ENCODE measurements around the gene SPTSSA. TPM values are rescaled to one million over a fixed set of nuclear protein-coding genes. Genes with fewer than 3 reads are reported as not detected.
"Not testable (repeated sequence)": the region's sequence is repeated elsewhere in the genome, so short reads cannot be mapped to it uniquely, and the experiment has no call there.

The SPTSSA gene
- total RNA-seq, 8 experiments from 2014 or later = 9.5 to 26.1 (median 18.0) TPM

DNA sequence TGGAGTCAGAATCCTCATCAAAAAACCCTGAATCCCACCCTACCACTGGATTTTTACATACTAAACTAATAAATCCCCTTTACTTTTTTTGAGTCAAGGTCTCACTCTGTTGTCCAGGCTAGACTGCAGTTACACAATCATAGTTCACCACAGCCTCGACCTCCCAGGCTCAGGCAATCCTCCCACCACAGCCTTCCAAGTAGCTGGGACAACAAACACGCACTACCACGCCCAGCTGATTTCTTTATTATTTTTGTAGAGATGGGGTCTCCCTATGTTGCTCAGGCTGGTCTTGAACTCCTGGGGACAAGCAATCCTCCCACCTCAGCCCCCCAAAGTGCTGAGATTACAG lies 24.3 kb downstream of the SPTSSA start:
- no peak overlapping the region for H3K4me3 ChIP-seq
- no peak overlapping the region for H3K27ac ChIP-seq
- WGBS, 10 experiments = 95 to 100% (median 100%) methylated on average over 2 to 3 of the region's 3 CpGs; no CpG with 5 or more reads in 6 of the 10 experiments
- no peak for ATAC-seq (replicated peaks in 6 of 8)
- in situ Hi-C loops (cut with MboI; ENCODE audit: low pct_unique_long_range_greater_than_20kb in 2 of 9, low sequenced_read_pairs in 9 of 9, unreplicated experiment in 9 of 9) = no loop called here
- no peaks in the 10 kb centered on the region for H3K4me1 ChIP-seq (replicated peaks in 1 of 2)

DNA sequence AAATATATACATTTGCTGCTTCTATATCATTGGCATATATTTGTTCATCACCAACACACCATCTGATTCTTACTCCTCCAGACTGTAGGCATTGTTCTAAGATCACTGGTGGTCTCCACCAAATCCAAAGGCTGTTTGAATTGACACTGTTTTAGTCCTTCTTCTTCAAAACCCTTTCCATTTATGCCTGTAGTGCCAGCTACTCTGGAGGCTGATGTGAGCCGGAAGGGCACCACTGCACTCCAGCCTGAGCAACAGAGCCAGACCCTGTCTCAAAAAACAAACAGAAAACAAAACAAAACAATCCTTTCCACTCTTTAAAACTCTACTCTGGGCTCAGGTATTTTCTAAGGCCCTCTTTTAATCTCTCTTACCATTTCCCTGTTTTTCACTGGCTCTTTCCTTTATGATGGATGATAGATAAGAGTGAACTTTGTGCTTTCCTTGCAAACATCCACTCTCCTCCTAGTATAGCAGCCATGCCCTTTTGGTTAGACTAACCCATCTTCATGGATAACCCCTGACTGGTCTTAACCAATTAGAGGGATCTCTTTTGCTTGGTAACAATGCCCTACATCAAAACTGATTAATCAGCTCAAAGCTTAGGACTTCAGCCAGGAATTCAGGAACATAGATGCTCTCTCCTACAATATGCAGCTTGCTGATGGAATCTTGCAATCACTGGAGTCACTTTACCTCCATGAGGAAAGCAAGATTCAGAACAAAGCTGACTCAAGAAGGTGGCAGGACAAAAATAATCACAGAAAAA lies 24.9 kb downstream of the SPTSSA start:
- 83 to 100% (median 100%) methylated on average over 1 of the region's 1 CpG; no CpG with 5 or more reads in 3 of the 10 experiments for WGBS, 10 experiments
- in situ Hi-C loops (cut with MboI; ENCODE audit: low pct_unique_long_range_greater_than_20kb in 2 of 9, low sequenced_read_pairs in 9 of 9, unreplicated experiment in 9 of 9) = no loop called here
- Histone ChIP-seq H3K4me1 (replicated peaks in 1 of 2) (no peaks in the 10 kb centered on the region), H3K27ac (no peak overlapping the region), H3K4me3 (no peak overlapping the region)
- ATAC-seq (replicated peaks in 6 of 8) = no peak

DNA sequence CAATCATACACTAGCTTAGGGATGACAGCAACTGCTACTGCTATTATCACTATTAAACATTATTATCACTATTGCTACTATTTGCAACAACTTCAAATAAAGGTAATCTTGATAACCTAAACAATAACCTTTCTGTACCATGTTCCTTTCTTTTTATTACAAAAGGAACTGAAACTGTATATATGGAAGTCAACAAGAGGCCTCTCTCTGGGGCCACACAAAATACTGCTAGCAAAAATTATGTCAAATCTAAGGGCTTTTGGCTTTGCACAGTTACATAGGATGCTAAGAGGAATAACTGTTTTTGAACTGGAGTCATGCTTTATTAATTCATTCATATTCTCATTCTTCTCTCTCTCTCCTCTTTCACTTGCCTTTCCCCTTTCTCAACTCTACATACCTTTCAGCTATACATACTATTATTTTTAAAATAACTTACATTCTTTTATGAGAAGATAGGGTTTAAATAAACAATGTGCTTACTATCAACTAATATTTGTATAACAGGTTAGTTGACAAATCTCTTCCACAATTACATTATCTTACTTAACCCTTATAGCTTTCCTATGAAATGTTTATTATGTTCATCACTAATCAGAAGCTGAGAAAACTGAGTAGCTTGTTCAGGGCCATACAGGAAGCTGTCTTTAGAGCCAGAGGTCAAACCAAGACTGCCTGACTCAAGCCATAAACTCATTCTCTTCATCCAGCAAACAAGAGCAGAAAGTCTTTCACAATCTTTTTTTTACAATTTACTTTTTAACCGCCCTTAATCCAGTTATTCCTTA lies 25.7 kb downstream of the SPTSSA start:
- ATAC-seq (replicated peaks in 6 of 8) = no peak
- in situ Hi-C loops (cut with MboI; ENCODE audit: low pct_unique_long_range_greater_than_20kb in 2 of 9, low sequenced_read_pairs in 9 of 9, unreplicated experiment in 9 of 9) = no loop called here

DNA sequence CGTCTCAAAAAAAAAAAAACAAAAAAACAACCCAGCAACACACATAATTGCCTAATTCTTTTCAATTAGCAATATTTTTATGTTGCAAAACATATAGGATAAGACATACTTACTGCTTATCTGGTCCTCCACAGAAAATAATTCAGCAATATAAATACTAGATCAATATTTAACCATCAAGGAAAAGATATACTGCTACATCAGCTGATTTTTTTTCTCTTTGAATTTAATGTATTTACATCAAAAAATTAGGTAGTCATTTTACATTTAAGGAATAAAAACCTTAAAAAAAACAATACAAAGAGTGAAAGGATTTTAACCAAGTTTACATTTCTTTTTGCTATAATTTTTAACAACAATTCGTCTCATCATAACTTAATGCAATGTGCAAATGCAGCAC lies 28.1 kb downstream of the SPTSSA start:
- H3K27ac ChIP-seq = no peak overlapping the region
- no peak for ATAC-seq (replicated peaks in 6 of 8)
- H3K4me1 ChIP-seq (replicated peaks in 1 of 2) = no peaks in the 10 kb centered on the region
- no peak overlapping the region for H3K4me3 ChIP-seq
- in situ Hi-C loops (cut with MboI; ENCODE audit: low pct_unique_long_range_greater_than_20kb in 2 of 9, low sequenced_read_pairs in 9 of 9, unreplicated experiment in 9 of 9) = no loop called here
- 60 to 100% (median 94%) methylated on average over 1 to 2 of the region's 2 CpGs; no CpG with 5 or more reads in 1 of the 10 experiments for WGBS, 10 experiments

More for the DNA sequence above, 25.7 kb downstream of the SPTSSA start:
- H3K4me1 ChIP-seq (replicated peaks in 1 of 2) = no peaks in the 10 kb centered on the region
- WGBS, 10 experiments = 43 to 100% (median 100%) methylated on average over 1 of the region's 1 CpG
- no peak overlapping the region for H3K4me3 ChIP-seq
- no peak overlapping the region for H3K27ac ChIP-seq

DNA sequence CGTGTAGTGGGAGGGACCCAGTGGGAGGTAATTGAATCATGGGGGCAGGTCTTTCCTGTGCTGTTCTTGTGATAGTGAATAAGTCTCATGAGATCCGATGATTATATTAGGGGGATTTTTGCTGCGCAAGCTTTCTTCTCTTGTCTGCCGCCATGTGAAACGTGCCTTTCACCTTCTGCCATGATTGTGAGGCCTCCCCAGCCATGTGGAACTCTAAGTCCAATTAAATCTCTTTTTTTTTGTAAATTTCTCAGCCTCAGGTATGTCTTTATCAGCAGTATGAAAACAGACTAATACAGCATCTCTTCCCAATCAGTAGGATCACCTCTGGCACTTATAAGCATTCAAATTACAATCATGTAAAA lies 34.0 kb downstream of the SPTSSA start:
- H3K4me1 ChIP-seq (replicated peaks in 1 of 2); in situ Hi-C loops (cut with MboI; ENCODE audit: low pct_unique_long_range_greater_than_20kb in 2 of 9, low sequenced_read_pairs in 9 of 9, unreplicated experiment in 9 of 9); H3K4me3 ChIP-seq; ATAC-seq (replicated peaks in 6 of 8); H3K27ac ChIP-seq: not testable (repeated sequence)
- 80 to 100% (median 93%) methylated on average over 1 to 4 of the region's 5 CpGs; no CpG with 5 or more reads in 3 of the 10 experiments for WGBS, 10 experiments

DNA sequence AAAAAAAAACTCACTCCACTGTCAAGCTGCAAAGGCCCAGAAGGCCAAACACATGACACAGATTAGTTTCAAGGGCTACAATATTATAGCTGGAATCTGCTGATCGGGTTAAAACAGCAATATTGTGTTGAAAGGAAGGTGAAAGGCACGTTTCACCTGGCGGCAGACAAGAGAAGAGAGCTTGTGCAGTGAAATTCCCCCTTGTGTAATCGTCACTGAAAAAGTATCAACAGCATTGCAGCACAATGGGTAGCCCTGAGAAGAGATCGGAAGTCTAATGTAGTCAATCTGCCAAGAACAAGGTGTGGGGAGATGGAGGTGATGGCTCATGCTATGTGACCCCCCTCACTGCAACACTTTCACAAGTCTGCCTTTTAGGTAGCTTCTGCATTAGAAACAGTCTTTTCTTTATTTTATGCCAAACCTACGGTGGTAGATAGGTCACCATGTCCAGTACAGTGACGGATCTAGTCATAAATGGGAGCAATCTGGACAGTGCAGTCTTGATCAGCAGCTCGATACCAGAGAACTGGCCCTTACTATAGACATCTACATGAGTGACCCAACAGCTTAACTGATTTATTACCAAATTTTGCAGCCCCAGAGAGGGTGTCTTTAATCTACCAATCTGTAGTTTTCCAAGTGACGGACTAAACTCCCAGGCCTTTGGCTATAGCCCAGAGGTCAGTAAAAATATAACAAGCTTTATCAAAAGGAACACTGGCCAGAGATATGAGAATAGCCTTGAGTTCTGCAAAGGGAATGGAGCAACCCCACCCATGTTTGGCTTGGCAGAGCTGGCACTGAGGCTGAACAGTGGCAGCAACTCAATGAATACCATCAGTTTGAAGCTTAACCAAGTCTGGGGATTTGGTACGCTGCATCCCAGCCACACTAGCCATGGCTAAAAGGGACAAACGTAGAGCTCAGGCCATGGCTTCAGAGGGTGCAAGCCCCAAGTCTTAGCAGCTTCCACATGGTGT lies 35.4 kb downstream of the SPTSSA start:
- in situ Hi-C loops (cut with MboI; ENCODE audit: low pct_unique_long_range_greater_than_20kb in 2 of 9, low sequenced_read_pairs in 9 of 9, unreplicated experiment in 9 of 9) = no loop called here
- Histone ChIP-seq H3K4me3 (no peak overlapping the region), H3K27ac (no peak overlapping the region), H3K4me1 (replicated peaks in 1 of 2) (no peaks in the 10 kb centered on the region)
- no peak for ATAC-seq (replicated peaks in 6 of 8)
- WGBS, 10 experiments = 47 to 100% (median 80%) methylated on average over 1 to 10 of the region's 11 CpGs; no CpG with 5 or more reads in 1 of the 10 experiments

DNA sequence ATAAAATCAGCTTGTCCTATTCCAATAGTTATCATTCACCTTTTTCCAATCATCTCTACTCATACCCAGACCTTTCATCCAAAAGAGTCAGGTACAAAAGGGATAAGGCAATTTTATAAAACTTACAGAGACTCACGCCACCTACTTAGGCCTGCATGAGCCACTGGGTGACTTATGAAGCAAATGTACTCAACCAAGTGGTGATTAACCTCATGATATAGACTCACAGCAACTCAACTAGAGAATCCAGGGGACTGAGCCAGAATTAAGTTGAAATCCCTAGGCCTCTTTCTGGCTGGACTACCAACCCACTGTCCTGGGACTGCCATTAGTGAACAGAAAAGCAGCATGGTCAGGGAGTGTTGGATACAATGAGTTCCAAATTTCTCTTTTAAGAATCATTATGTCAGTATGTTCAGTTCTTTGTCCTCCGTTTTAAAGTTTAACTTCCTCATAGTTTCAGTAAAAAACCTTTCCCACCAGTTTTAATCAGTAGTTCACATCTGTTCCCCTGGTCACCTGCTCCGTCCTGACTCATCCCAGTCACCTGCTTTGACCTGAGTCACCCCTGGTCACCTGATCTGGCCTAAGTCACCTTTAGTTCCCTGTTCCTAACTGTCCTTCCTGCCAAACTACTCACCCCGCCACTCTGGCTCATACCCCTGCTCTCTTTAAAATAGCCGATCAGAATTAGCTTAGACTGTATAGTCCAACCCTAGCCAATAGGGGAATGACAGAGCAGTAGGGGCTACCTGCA lies 36.8 kb downstream of the SPTSSA start:
- ATAC-seq (replicated peaks in 6 of 8) = no peak

DNA sequence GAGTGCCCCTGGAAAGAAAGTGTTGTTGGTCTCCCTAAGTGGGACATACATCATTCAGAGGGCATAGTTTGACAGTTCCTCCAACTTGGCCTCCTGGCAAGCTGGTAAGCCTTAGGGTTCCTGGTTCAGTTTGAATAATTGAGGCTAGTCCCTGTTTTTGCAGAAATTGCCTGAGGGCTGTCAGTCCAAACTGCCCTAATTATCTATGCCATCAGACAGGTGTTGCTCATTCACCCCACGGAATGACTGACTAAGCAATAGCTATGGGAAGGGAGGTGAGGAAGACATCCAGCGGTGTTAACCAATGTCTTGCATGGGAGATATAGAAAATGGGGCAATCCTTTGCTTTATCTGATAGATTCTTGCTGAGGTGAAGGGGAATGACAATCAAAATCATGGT lies 37.6 kb downstream of the SPTSSA start:
- H3K27ac ChIP-seq = no peak overlapping the region
- H3K4me3 ChIP-seq = no peak overlapping the region
- WGBS, 10 experiments = 57 to 100% (median 78%) methylated on average over 1 to 2 of the region's 2 CpGs; no CpG with 5 or more reads in 4 of the 10 experiments
- in situ Hi-C loops (cut with MboI; ENCODE audit: low pct_unique_long_range_greater_than_20kb in 2 of 9, low sequenced_read_pairs in 9 of 9, unreplicated experiment in 9 of 9) = no loop called here
- no peaks in the 10 kb centered on the region for H3K4me1 ChIP-seq (replicated peaks in 1 of 2)
- ATAC-seq (replicated peaks in 6 of 8) = no peak

More for the DNA sequence above, 36.8 kb downstream of the SPTSSA start:
- Histone ChIP-seq H3K27ac (no peak overlapping the region), H3K4me1 (replicated peaks in 1 of 2) (no peaks in the 10 kb centered on the region), H3K4me3 (no peak overlapping the region)
- in situ Hi-C loops (cut with MboI; ENCODE audit: low pct_unique_long_range_greater_than_20kb in 2 of 9, low sequenced_read_pairs in 9 of 9, unreplicated experiment in 9 of 9) = no loop called here
- 66 to 100% (median 84%) methylated on average over 1 to 5 of the region's 5 CpGs; no CpG with 5 or more reads in 1 of the 10 experiments for WGBS, 10 experiments

DNA sequence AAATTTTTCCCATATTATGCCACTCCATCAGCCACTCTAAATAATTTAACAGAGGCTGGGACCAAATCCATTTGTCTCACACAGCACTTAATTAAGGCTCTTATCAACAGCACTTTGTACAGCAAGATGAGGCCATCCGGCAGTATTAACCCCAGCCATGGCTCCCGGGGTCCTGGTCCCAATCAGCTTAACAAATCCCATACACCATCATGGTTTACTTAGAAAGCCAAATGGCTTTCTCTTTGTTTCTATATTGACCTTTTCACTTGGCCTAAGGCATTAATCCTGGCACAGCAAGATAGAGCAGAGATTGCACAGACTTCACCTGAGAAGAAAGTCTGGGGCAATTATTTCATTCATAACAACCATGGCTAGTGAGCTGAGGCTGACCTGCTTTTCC lies 38.6 kb downstream of the SPTSSA start:
- no peak for ATAC-seq (replicated peaks in 6 of 8)
- H3K4me1 ChIP-seq (replicated peaks in 1 of 2) = no peaks in the 10 kb centered on the region
- no peak overlapping the region for H3K4me3 ChIP-seq
- H3K27ac ChIP-seq = no peak overlapping the region
- 20 to 100% (median 78%) methylated on average over 1 to 2 of the region's 2 CpGs; no CpG with 5 or more reads in 4 of the 10 experiments for WGBS, 10 experiments
- in situ Hi-C loops (cut with MboI; ENCODE audit: low pct_unique_long_range_greater_than_20kb in 2 of 9, low sequenced_read_pairs in 9 of 9, unreplicated experiment in 9 of 9) = no loop called here

DNA sequence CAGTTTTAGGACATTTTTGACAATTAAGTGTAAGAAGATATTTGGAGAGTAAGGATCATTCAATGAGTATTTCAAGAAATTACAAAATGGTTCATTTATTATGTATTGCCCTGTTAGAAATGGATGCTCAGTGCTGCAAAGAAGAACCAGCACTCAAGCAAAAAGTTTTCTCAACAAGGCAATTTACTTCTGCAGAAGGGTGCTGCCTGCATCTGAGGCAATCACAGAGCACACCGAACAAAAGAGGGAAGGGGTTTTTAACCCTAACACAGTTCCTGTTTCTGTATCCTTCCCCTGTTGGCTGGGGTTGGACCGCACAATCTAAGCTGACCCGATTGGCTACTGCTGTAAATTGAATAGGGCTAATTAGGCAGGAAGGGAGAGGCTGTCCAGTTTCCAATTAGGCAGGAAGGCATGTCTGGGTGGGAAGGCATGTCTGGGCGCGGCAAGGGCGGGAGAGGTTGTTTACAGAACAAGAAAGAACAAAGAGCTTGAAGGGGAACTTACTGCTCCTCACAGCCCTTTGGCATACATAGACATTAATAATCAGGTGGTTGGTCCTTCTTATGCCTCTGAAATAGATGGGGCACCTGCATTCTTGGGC lies 41.4 kb downstream of the SPTSSA start:
- Histone ChIP-seq H3K27ac (no peak overlapping the region), H3K4me1 (replicated peaks in 1 of 2) (no peaks in the 10 kb centered on the region), H3K4me3 (no peak overlapping the region)
- ATAC-seq (replicated peaks in 6 of 8) = no peak
- in situ Hi-C loops (cut with MboI; ENCODE audit: low pct_unique_long_range_greater_than_20kb in 2 of 9, low sequenced_read_pairs in 9 of 9, unreplicated experiment in 9 of 9) = no loop called here
- WGBS, 10 experiments = 21 to 100% (median 94%) methylated on average over 1 to 6 of the region's 6 CpGs; no CpG with 5 or more reads in 3 of the 10 experiments

DNA sequence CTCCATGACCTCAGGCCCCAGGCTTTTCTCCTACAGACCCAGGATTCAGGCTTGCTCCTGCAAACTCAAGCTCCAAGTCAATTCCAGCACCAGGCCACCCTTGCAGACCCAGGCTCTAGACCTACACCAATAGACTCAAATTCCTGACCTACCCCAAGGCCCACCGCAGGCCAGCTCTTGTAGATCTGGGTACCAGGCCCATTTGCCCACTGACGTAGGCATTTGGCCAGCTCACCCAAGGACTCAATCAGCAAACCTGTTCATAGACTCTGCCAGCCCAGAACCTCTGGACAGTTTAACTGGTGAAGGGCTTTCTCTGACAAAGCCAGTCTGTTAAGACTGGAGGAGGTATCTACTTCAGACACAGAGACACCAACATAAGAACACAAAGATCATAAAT lies 52.3 kb downstream of the SPTSSA start:
- H3K4me1 ChIP-seq (replicated peaks in 1 of 2) = no peaks in the 10 kb centered on the region
- H3K4me3 ChIP-seq = no peak overlapping the region
- in situ Hi-C loops (cut with MboI; ENCODE audit: low pct_unique_long_range_greater_than_20kb in 2 of 9, low sequenced_read_pairs in 9 of 9, unreplicated experiment in 9 of 9) = no loop called here
- H3K27ac ChIP-seq = no peak overlapping the region
- ATAC-seq (replicated peaks in 6 of 8) = no peak
- WGBS, 10 experiments = 0 to 92% (median 33%) methylated on average over 1 to 2 of the region's 2 CpGs; no CpG with 5 or more reads in 6 of the 10 experiments

DNA sequence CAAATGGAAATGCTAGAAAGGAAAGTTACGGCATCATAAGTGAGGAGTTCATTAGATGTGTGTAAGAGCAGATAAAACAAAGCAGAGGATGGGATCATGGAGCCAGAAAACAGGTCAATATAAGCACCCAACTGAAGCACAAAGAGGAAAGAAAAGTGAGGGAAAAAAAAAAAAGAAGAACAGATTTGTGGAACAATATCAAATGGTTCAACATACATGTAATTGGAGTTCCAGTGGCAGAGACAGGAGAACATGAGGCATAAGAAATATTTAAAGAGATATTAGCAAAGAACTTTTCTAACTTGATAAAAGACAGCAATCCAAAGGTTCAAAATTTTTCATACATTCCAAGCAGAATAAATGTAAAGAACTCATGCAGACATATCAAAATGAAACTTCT lies 54.1 kb downstream of the SPTSSA start:
- no peak for ATAC-seq (replicated peaks in 6 of 8)
- 17 to 100% (median 94%) methylated on average over 1 of the region's 1 CpG; no CpG with 5 or more reads in 1 of the 10 experiments for WGBS, 10 experiments
- in situ Hi-C loops (cut with MboI; ENCODE audit: low pct_unique_long_range_greater_than_20kb in 2 of 9, low sequenced_read_pairs in 9 of 9, unreplicated experiment in 9 of 9) = no loop called here

More for the DNA sequence above, 54.1 kb downstream of the SPTSSA start:
- H3K27ac ChIP-seq = no peak overlapping the region
- H3K4me3 ChIP-seq = no peak overlapping the region
- H3K4me1 ChIP-seq (replicated peaks in 1 of 2) = no peaks in the 10 kb centered on the region
